SK-N-MC (cell line): ENCODE data around the gene CAB39L.

Source experiments
- EZH2 ChIP-seq: fragments of 200-600 bp; sonication (generic); IDR thresholded peaks from one replicate; pipeline ENCODE4 v1.6.1; 2017; ENCODE audit warnings: antibody characterized with exemption
- FOXP2 ChIP-seq: optimal IDR thresholded peaks from 2 replicates; pipeline ENCODE3; 2011; ENCODE audit warnings: mild to moderate bottlenecking, moderate library complexity; ENCODE audit not compliant: insufficient read depth; ENCODE audit errors: extremely low read length, control extremely low read depth
- POLR2AphosphoS5 ChIP-seq: IDR thresholded peaks from 2 replicates; pipeline ENCODE4 v1.6.1; 2012; ENCODE audit warnings: mild to moderate bottlenecking, low read depth, low read length, borderline replicate concordance

DNA sequence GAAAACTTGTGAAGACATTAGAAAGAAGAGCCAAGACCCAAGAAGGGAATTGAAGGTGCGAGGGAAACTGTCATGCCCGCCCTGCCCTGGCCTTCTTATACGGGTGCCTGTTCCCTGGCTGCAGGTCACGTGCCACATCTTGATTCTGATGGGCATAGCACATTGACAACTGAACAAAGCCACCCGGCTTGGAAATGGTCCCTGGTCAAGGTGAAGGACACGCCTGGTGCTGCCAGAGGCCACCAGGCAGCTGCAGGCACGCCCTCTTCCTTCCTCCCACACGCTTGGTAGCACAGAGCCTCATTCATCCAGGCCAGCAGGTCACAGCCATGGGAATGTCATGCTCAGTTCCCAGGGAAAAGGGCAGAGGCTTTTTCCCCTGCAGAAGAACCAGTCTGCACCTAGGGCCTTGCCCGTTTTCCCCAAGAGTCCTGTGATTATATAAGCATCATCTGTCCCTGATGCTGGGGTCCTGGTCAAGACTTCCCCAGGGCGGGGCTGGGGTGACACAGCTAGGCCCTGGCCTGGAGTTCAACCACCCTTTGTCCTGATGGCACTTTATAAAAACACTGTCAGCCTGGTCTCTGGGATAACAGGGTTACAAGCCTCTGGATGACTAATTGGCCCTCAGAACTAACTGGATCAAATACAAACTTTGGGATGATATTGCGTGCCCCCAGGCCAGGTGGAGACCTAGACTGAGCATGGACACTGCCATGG is 140.2 kb downstream of the CAB39L start:
- TF ChIP-seq EZH2 = no peak
- no peak for TF ChIP-seq POLR2AphosphoS5
- TF ChIP-seq FOXP2 = no peak
